Ovary (tissue), 9 donors: ENCODE data around the gene PANK1. TPM values are rescaled to one million over a fixed set of nuclear protein-coding genes. Genes with fewer than 3 reads are reported as not detected.

Experiments used
- DNase-seq, 5 donors: peaks; one replicate each; pipeline ENCODE4 v3.0.0-alpha.2; 2019 to 2020
- H3K27ac ChIP-seq, 2 donors: fragments of 200-600 bp; one replicate each; pipeline versions ENCODE4 v1.5.1 to v1.8.0; 2019 to 2022
- H3K27me3 ChIP-seq: fragments of 200-600 bp; one replicate; pipeline ENCODE4 v1.8.0; 2022
- H3K36me3 ChIP-seq: fragments of 200-600 bp; sonication (generic); one replicate; pipeline ENCODE4 v1.5.1; 2019
- H3K4me1 ChIP-seq: one replicate; pipeline ENCODE4 v1.8.1; 2013; ENCODE audit warnings: mild to moderate bottlenecking, moderate library complexity; ENCODE audit not compliant: insufficient read depth
- H3K4me3 ChIP-seq: fragments of 200-600 bp; sonication (generic); one replicate; pipeline ENCODE4 v1.5.1; 2017
- H3K9me3 ChIP-seq, 2 donors: fragments of 200-600 bp in 1 of 2; sonication (generic) in 1 of 2; one replicate each; pipeline versions ENCODE4 v1.5.1 to v1.8.1; 2013 to 2019; ENCODE audit warnings: mild to moderate bottlenecking in 1 of 2, moderate library complexity in 1 of 2
- CTCF ChIP-seq, 3 donors: fragments of 450-650 bp in 2 of 3; fragments of 200-600 bp in 1 of 3; IDR thresholded peaks; one replicate each; pipeline versions ENCODE4 v1.5.1 to v1.8.0; 2016 to 2022; ENCODE audit warnings: antibody characterized with exemption in 3 of 3, mild to moderate bottlenecking in 1 of 3
- EP300 ChIP-seq: sonication (generic); formaldehyde crosslinking; IDR thresholded peaks from one replicate; pipeline ENCODE4 v1.6.1; 2017; ENCODE audit warnings: antibody characterized with exemption
- POLR2A ChIP-seq: fragments of 450-650 bp; IDR thresholded peaks from one replicate; pipeline ENCODE4 v1.6.1; 2017; ENCODE audit warnings: antibody characterized with exemption, mild to moderate bottlenecking, moderate library complexity
- WGBS, 3 donors: extraction: QIAGEN DNeasy Blood & Tissue Kit in 1 of 3; methylation state at CpG; one replicate each; pipeline versions ENCODE4 v1.1.5 to v1.1.7; 2013 to 2017; 5-methylcytosine and 5-hydroxymethylcytosine counted together
- intact Hi-C, 4 donors: fragments of 100-400 bp; cut with DNase I; formaldehyde crosslinking; loops; one replicate each; pipeline versions ENCODE4 v1.11.0 to v1.15.1; 2022 to 2023
- polyA plus RNA-seq, 2 donors: library from polyadenylated mRNA; stranded (reverse); fragments of 200-250 nt in 1 of 2; fragments of 350-450 nt in 1 of 2; fragmentation: Illumina TruSeq in 1 of 2; extraction: RNeasy Lipid Tissue Mini Kit (QIAGEN cat#74804) in 1 of 2; gene quantifications; one replicate each; pipeline ENCODE4 v1.2.3, GENCODE V29; 2013 to 2014
- total RNA-seq, 7 donors: library from RNA; depleted of rRNA in 2 of 7; stranded (reverse); fragments of >200 nt in 2 of 7; fragmentation: NEBNext Ultra II Directional in 3 of 7; extraction: Animal tissue kit (Norgen Biotek cat#: 25700) in 3 of 7; gene quantifications; one replicate each; pipeline versions ENCODE4 v1.1.0 to v1.2.4, GENCODE V29; 2016 to 2023
- donor health status: DM: no; HTN: no; CAD: no; lungs with moderate emphysema.
- donor health status: DM: no; HTN: no; CAD: no.
- donor health status: Bipolar disorder and iron deficiency.
- donor health status: DM: yes; HTN: yes; CAD: no.
- donor health status: DM: no; HTN: no; CAD: no.
- donor health status: DM: yes; HTN: yes; CAD: no.

Gene PANK1
- total and polyA plus RNA-seq, 9 donors, result 1.7 to 6.2 (median 4.5) TPM

GRCh38 chr10:89555688-89556445 is 89.2 kb downstream of the PANK1 start:
- intact Hi-C loops, result loop anchor here in 1 of 4 donors (5.0 kb wide), 1 partner anchor 129 kb away; no protein-coding TSS in a partner anchor

GRCh38 chr10:89554433-89554832 is 90.6 kb downstream of the PANK1 start:
- Histone ChIP-seq H3K4me1 (no peaks in the 10 kb centered on the region), H3K36me3 (no peaks in the 10 kb centered on the region), H3K27ac (no peak overlapping the region), H3K27me3 (no peaks in the 10 kb centered on the region), H3K9me3 (no peaks in the 10 kb centered on the region), H3K4me3 (no peak overlapping the region)
- WGBS, 3 donors, result 74 to 94% (median 93%) methylated on average over 1 of the region's 1 CpG
- intact Hi-C loops, result no loop called here
- no peak for DNase-seq
- TF ChIP-seq CTCF (IDR thresholded peaks at IDR 0.05), result no peak
- no peak for TF ChIP-seq EP300
- TF ChIP-seq POLR2A, result no peak

More at GRCh38 chr10:89555688-89556445, 89.2 kb downstream of the PANK1 start:
- H3K4me1 ChIP-seq, result no peaks in the 10 kb centered on the region
- no peaks in the 10 kb centered on the region for H3K36me3 ChIP-seq
- TF ChIP-seq POLR2A (no peak), CTCF (IDR thresholded peaks at IDR 0.05) (no peak), EP300 (no peak)
- H3K27me3 ChIP-seq, result no peaks in the 10 kb centered on the region
- H3K4me3 ChIP-seq, result no peak overlapping the region
- no peak for DNase-seq
- H3K9me3 ChIP-seq, result no peaks in the 10 kb centered on the region
- no peak overlapping the region for H3K27ac ChIP-seq
- 82 to 85% (median 84%) methylated on average over 7 of the region's 7 CpGs for WGBS, 3 donors

- no peak for TF ChIP-seq EP300
- TF ChIP-seq POLR2A, result no peak
- no peak for TF ChIP-seq CTCF (IDR thresholded peaks at IDR 0.05)
- no peaks in the 10 kb centered on the region for H3K27me3 ChIP-seq
- no peaks in the 10 kb centered on the region for H3K4me1 ChIP-seq
- no peak for DNase-seq
- no peak overlapping the region for H3K4me3 ChIP-seq
- 43 to 46% (median 46%) methylated on average over 5 of the region's 5 CpGs for WGBS, 3 donors
- intact Hi-C loops, result no loop called here
- no peaks in the 10 kb centered on the region for H3K36me3 ChIP-seq
- H3K27ac ChIP-seq, result no peak overlapping the region
- no peaks in the 10 kb centered on the region for H3K9me3 ChIP-seq
Observed at GRCh38 chr10:89553064-89553734, 91.8 kb downstream of the PANK1 start.

GRCh38 chr10:89552213-89552612 is 92.8 kb downstream of the PANK1 start:
- H3K27me3 ChIP-seq, result no peaks in the 10 kb centered on the region
- TF ChIP-seq POLR2A, result no peak
- TF ChIP-seq EP300, result no peak
- TF ChIP-seq CTCF (IDR thresholded peaks at IDR 0.05), result no peak
- no peak for DNase-seq
- H3K9me3 ChIP-seq, result no peaks in the 10 kb centered on the region
- intact Hi-C loops, result no loop called here
- no peaks in the 10 kb centered on the region for H3K4me1 ChIP-seq
- H3K36me3 ChIP-seq, result no peaks in the 10 kb centered on the region
- H3K27ac ChIP-seq, result no peak overlapping the region
- H3K4me3 ChIP-seq, result no peak overlapping the region
- WGBS, 3 donors, result 82 to 89% (median 85%) methylated on average over 4 of the region's 4 CpGs
